CD4-positive, alpha-beta memory T cell (primary cell): ENCODE results near the gene PROC. TPM values are rescaled to one million over a fixed set of nuclear protein-coding genes. Genes with fewer than 3 reads are reported as not detected.

ENCODE experiments used
- CTCF ChIA-PET: fragments of 350-600 bp; sonication (Branson Sonifier 250); formaldehyde crosslinking; loops from one replicate; lab custom pipeline; 2021; ENCODE audit warnings: inconsistent platforms; ENCODE audit not compliant: partially characterized antibody; lab: Charles Lee
- POLR2A ChIA-PET: fragments of 350-600 bp; sonication (Branson Sonifier 250); formaldehyde crosslinking; loops from one replicate; lab custom pipeline; 2021; ENCODE audit not compliant: partially characterized antibody; lab: Charles Lee
- DNase-seq, 5 donors: peaks; one replicate each; pipeline versions ENCODE4 v3.0.0 to v3.0.0-alpha.2; 2020 to 2022; ENCODE audit warnings: mixed read lengths in 1 of 5
- H3K27ac ChIP-seq: one replicate; pipeline ENCODE4 v1.7.0; 2013; ENCODE audit warnings: low read depth, low read length
- H3K27me3 ChIP-seq: 2 replicates; pipeline ENCODE4 v1.7.0; 2013; ENCODE audit warnings: mild to moderate bottlenecking, low read length, moderate library complexity; ENCODE audit not compliant: insufficient read depth
- H3K36me3 ChIP-seq: 2 replicates; pipeline ENCODE4 v1.7.0; 2013; ENCODE audit warnings: mild to moderate bottlenecking, low read length, moderate library complexity; ENCODE audit not compliant: insufficient read depth
- H3K4me1 ChIP-seq: 2 replicates; pipeline ENCODE4 v1.7.0; 2013; ENCODE audit warnings: mild to moderate bottlenecking, low read length, moderate library complexity; ENCODE audit not compliant: insufficient read depth
- H3K4me3 ChIP-seq, 2 donors: one replicate each; pipeline ENCODE4 v1.7.0; 2013; ENCODE audit warnings: low read length in 2 of 2, mild to moderate bottlenecking in 1 of 2
- H3K9me3 ChIP-seq, 2 donors: one replicate each; pipeline ENCODE4 v1.7.0; 2013; ENCODE audit warnings: low read length in 2 of 2, control low read depth in 1 of 2; ENCODE audit not compliant: control insufficient read depth in 1 of 2
- H3K27ac Mint-ChIP-seq, 7 donors: one replicate each; pipeline ENCODE4 v1.8.0; 2020 to 2021; ENCODE audit warnings: mixed read lengths in 7 of 7, mild to moderate bottlenecking in 6 of 7, inconsistent platforms in 3 of 7, moderate library complexity in 3 of 7
- H3K27me3 Mint-ChIP-seq, 2 donors: one replicate each; pipeline ENCODE4 v1.8.0; 2020 to 2021; ENCODE audit warnings: mixed read lengths in 2 of 2
- H3K36me3 Mint-ChIP-seq, 2 donors: one replicate each; pipeline ENCODE4 v1.8.0; 2020 to 2021; ENCODE audit warnings: mixed read lengths in 2 of 2, inconsistent platforms in 1 of 2, mild to moderate bottlenecking in 1 of 2
- H3K4me1 Mint-ChIP-seq, 4 donors: one replicate each; pipeline ENCODE4 v1.8.0; 2020 to 2021; ENCODE audit warnings: mixed read lengths in 4 of 4, mild to moderate bottlenecking in 1 of 4
- H3K4me3 Mint-ChIP-seq, 8 donors: one replicate each; pipeline ENCODE4 v1.8.0; 2020 to 2021; ENCODE audit warnings: mixed read lengths in 8 of 8, mild to moderate bottlenecking in 7 of 8, moderate library complexity in 6 of 8, inconsistent platforms in 3 of 8
- H3K9me3 Mint-ChIP-seq, 8 donors: one replicate each; pipeline ENCODE4 v1.8.0; 2020 to 2021; ENCODE audit warnings: mixed read lengths in 8 of 8, mild to moderate bottlenecking in 5 of 8, inconsistent platforms in 3 of 8, moderate library complexity in 1 of 8
- intact Hi-C: fragments of 100-400 bp; cut with micrococcal nuclease; formaldehyde crosslinking; loops from one replicate; pipeline ENCODE4 v1.15.1; 2023
- polyA plus RNA-seq, 2 donors: library from polyadenylated mRNA; unstranded; fragments of 300-500 nt; fragmentation: Illumina TruSeq; gene quantifications; one replicate each; pipeline ENCODE4 v1.2.3, GENCODE V29; 2021
- total RNA-seq, 2 experiments: library from RNA; stranded (reverse); gene quantifications; one replicate each; pipeline ENCODE4 v1.2.3, GENCODE V29; 2021

PROC gene
- total and polyA plus RNA-seq, 4 experiments from 2014 or later: not detected

DNA sequence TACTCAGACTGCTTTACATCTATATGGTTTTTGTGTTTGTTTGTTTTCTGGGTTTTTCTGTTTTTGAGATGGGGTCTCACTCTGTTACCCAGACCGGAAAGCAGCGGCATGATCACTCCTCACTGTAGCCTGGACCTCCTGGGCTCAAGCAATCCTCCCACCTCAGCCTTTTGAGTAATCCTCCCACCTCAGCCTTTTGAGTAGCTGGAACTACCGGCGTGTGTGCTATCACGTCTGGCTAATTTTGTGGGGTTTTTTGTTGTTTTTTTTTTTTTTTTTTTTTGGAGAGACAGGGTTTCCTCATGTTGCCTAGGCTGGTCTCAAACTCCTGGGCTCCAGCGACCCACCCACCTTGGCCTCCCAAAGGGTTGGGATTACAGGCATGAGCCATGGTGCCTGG, 39.5 kb upstream of the PROC start:
- ChIA-PET CTCF (interaction anchor here (1.2 to 1.4 kb wide), 2 partner anchors 36 to 37 kb away, joined by 3 to 4 read pairs; no protein-coding TSS in a partner anchor), POLR2A (no interaction called here)
- Histone ChIP-seq H3K9me3 (peaks cover 0 to 6% of the 10 kb centered on the region in 2 donors), H3K36me3 (no peaks in the 10 kb centered on the region), H3K27ac (no peak overlapping the region), H3K4me1 (peaks cover 57% of the 10 kb centered on the region), H3K4me3 (no peak overlapping the region), H3K27me3 (no peaks in the 10 kb centered on the region)
- H3K27ac Mint-ChIP-seq: peak overlapping the region in 1 of 7 donors; percentile 53
- H3K27me3 Mint-ChIP-seq: no peaks in the 10 kb centered on the region
- intact Hi-C loops: loop anchor here (1.0 kb wide), 1 partner anchor 9 kb away; the partner anchor contains the start of gene MAP3K2
- H3K4me1 Mint-ChIP-seq: peaks cover 49 to 74% (median 62%) of the 10 kb centered on the region in 4 donors
- H3K36me3 Mint-ChIP-seq: peaks cover 22 to 24% of the 10 kb centered on the region in 2 donors
- peak overlapping the region in 1 of 8 donors; percentile 52 for H3K4me3 Mint-ChIP-seq
- no peak for DNase-seq
- peaks cover 3 to 19% (median 7%) of the 10 kb centered on the region in 8 donors for H3K9me3 Mint-ChIP-seq

DNA sequence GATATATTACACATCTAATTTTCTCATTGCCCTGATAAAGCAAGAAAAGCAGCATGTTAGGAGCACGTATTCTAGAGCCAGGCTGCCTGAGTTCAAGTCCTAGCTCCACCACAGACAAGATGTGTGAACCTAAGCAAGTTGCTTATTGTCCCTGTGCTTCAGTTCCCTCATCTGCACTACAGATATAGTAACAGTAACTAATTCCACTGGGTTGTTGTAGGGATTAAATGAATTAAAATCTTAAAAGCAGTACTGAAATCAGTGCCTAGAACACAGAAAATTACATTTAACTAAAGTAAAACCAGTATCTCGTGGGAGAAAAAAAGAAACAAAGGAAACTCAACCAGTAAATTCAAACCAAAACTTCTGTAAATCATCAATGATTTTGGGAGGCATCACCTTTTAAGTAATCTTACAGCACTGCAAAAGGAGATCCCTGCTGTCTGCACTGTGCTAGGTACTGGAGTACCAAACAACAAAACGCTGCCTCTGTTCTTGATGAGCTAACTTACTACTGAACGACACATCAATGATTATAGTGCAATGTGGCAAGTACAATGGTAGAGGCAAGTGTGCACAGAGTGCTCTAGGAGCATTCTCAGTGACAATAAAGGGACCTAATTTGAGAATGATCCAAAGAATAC, 38.4 kb upstream of the PROC start:
- peaks cover 0 to 3% of the 10 kb centered on the region in 2 donors for H3K9me3 ChIP-seq
- H3K4me3 Mint-ChIP-seq: no peak overlapping the region
- intact Hi-C loops: loop anchor here (1.0 to 10.0 kb wide), 2 partner anchors 7 to 645 kb away; partner anchors contain the start of genes MAP3K2 and SAP130
- H3K4me1 Mint-ChIP-seq: peaks cover 50 to 72% (median 61%) of the 10 kb centered on the region in 4 donors
- DNase-seq: no peak
- no peaks in the 10 kb centered on the region for H3K27me3 Mint-ChIP-seq
- POLR2A ChIA-PET: no interaction called here
- H3K27ac Mint-ChIP-seq: peak overlapping the region in 1 of 7 donors; percentile 15
- peaks cover 0 to 9% (median 2%) of the 10 kb centered on the region in 8 donors for H3K9me3 Mint-ChIP-seq
- H3K4me3 ChIP-seq: no peak overlapping the region
- H3K4me1 ChIP-seq: peaks cover 57% of the 10 kb centered on the region
- CTCF ChIA-PET: interaction anchor here (1.2 to 1.3 kb wide), 2 partner anchors 15 to 36 kb away, joined by 3 read pairs; no protein-coding TSS in a partner anchor
- H3K27ac ChIP-seq: no peak overlapping the region
- H3K27me3 ChIP-seq: no peaks in the 10 kb centered on the region
- no peaks in the 10 kb centered on the region for H3K36me3 ChIP-seq
- peaks cover 17% of the 10 kb centered on the region in 2 donors for H3K36me3 Mint-ChIP-seq

DNA sequence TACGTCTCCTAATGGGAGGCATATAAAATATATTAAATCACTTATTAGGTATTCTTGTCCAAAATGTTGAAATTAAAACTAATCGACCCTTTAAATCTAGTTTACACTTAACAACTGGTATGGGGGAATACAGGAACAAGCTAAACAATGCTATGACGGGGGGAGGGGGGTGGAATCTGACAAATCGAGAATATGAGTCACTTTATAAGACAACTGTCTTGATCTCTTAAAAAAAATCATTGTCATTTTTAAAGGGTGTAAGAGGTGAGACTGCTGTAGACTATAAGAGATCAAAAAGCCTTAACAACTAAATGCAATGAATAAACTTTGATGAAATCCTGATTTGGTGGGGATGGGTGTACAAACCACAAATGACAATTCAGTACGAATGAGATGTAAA, 36.5 kb upstream of the PROC start:
- H3K4me3 Mint-ChIP-seq: peak overlapping the region in 1 of 8 donors; percentile 2
- H3K4me1 ChIP-seq: peaks cover 71% of the 10 kb centered on the region
- ChIA-PET POLR2A (no interaction called here), CTCF (interaction anchor here (0.6 to 1.0 kb wide), 2 partner anchors 22 to 100 kb away, joined by 3 read pairs; no protein-coding TSS in a partner anchor)
- no peak overlapping the region for H3K27ac ChIP-seq
- H3K27me3 ChIP-seq: no peaks in the 10 kb centered on the region
- no peaks in the 10 kb centered on the region for H3K36me3 ChIP-seq
- peaks cover 8 to 12% of the 10 kb centered on the region in 2 donors for H3K36me3 Mint-ChIP-seq
- peaks cover 0 to 3% (median 0%) of the 10 kb centered on the region in 8 donors for H3K9me3 Mint-ChIP-seq
- H3K27ac Mint-ChIP-seq: peak overlapping the region in 1 of 7 donors; percentile 32
- no peaks in the 10 kb centered on the region for H3K27me3 Mint-ChIP-seq
- H3K9me3 ChIP-seq: no peaks in the 10 kb centered on the region
- H3K4me1 Mint-ChIP-seq: peaks cover 60 to 86% (median 71%) of the 10 kb centered on the region in 4 donors
- intact Hi-C loops: loop anchor here (10.0 kb wide), 1 partner anchor 643 kb away; the partner anchor contains the start of gene SAP130
- no peak for DNase-seq
- H3K4me3 ChIP-seq: no peak overlapping the region

DNA sequence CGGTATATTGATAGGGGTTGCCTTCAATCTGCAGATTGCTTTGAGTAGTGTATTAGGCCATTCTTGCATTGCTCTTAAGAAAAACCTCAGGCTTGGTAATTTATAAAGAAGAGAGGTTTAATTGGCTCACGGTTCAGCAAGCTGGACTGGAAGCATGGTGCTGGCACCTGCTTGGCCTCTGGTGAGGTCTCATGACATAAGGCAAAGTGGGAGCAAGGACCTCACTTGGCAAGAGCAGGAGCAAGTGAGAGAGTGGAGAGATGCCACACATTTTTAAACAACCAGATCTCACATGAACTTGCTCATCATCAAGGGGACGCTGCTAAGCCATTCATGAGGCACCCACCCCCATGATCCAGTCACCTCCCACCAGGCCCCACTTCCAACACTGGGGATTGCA, 35.4 kb upstream of the PROC start:
- H3K4me1 Mint-ChIP-seq: peaks cover 59 to 86% (median 69%) of the 10 kb centered on the region in 4 donors
- POLR2A ChIA-PET: no interaction called here
- CTCF ChIA-PET: interaction anchor here (1.0 kb wide), 1 partner anchor 99 kb away, joined by 3 read pairs; no protein-coding TSS in a partner anchor

DNA sequence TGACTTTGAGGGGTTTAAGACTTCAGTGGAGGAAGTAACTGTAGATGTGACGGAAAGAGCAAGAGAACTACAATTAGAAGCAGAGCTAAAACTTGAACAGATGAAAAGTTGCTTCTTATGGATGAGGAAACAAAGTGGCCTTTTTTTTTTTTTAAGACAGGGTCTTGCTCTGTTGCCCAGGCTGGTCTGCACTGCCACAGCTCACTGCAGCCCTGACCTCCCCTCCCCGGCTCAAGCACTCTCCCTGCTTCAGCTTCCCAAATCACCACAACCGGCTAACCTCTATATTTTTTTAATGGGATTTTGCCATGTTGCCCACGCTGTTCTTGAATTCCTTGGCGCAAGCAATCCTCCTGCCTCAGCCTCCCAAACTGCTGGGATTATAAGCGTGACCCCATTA, 33.7 kb upstream of the PROC start:
- peaks cover 3 to 17% of the 10 kb centered on the region in 2 donors for H3K36me3 Mint-ChIP-seq
- ChIA-PET CTCF (no interaction called here), POLR2A (interaction anchor here (0.6 kb wide), 1 partner anchor 102 kb away, joined by 4 read pairs; no protein-coding TSS in a partner anchor)
- peaks cover 0 to 8% (median 0%) of the 10 kb centered on the region in 8 donors for H3K9me3 Mint-ChIP-seq
- no peak for DNase-seq
- no peaks in the 10 kb centered on the region for H3K9me3 ChIP-seq
- H3K4me1 Mint-ChIP-seq: peaks cover 64 to 87% (median 73%) of the 10 kb centered on the region in 4 donors
- H3K4me3 Mint-ChIP-seq: peak overlapping the region in 2 of 8 donors; percentile 23 to 70
- H3K27me3 ChIP-seq: no peaks in the 10 kb centered on the region
- intact Hi-C loops: loop anchor here (10.0 kb wide), 1 partner anchor 640 kb away; the partner anchor contains the start of gene SAP130
- H3K27ac Mint-ChIP-seq: peak overlapping the region in 4 of 7 donors; percentile 13 to 99 (median 38)
- peaks cover 72% of the 10 kb centered on the region for H3K4me1 ChIP-seq
- no peaks in the 10 kb centered on the region for H3K27me3 Mint-ChIP-seq
- no peak overlapping the region for H3K27ac ChIP-seq
- no peaks in the 10 kb centered on the region for H3K36me3 ChIP-seq
- H3K4me3 ChIP-seq: no peak overlapping the region

More for the DNA sequence above, 35.4 kb upstream of the PROC start:
- intact Hi-C loops: loop anchor here (10.0 kb wide), 1 partner anchor 642 kb away; the partner anchor contains the start of gene SAP130
- peaks cover 70% of the 10 kb centered on the region for H3K4me1 ChIP-seq
- no peaks in the 10 kb centered on the region for H3K9me3 ChIP-seq
- H3K36me3 ChIP-seq: no peaks in the 10 kb centered on the region
- H3K27ac ChIP-seq: no peak overlapping the region
- Mint-ChIP-seq H3K9me3 (peaks cover 0 to 8% (median 0%) of the 10 kb centered on the region in 8 donors), H3K36me3 (peaks cover 3 to 17% of the 10 kb centered on the region in 2 donors), H3K4me3 (peak overlapping the region in 1 of 8 donors; percentile 63), H3K27ac (peak overlapping the region in 3 of 7 donors; percentile 38 to 69 (median 60)), H3K27me3 (no peaks in the 10 kb centered on the region)
- H3K4me3 ChIP-seq: no peak overlapping the region
- no peak for DNase-seq
- no peaks in the 10 kb centered on the region for H3K27me3 ChIP-seq

DNA sequence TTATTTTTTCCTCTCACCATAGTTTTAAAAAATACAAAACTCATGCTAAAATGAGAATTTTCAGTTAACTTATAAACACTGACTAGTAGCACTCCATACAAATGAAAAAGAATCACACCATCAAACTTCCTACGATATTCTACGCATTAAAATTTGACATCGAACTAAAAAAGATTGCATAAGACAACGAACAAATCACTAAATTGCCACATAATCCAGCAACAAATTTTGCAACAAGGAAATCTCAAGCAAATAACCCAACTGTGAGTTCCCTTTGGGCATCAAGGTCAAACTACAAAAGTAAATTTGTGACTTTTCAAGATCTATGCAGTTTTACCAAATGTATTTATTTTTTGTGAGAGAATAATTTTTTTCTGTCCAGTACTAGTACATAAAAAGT, 32.0 kb upstream of the PROC start:
- H3K36me3 ChIP-seq: no peaks in the 10 kb centered on the region
- Mint-ChIP-seq H3K9me3 (peaks cover 0 to 8% (median 0%) of the 10 kb centered on the region in 8 donors), H3K4me3 (peak overlapping the region; percentile 86 to 97 (median 94)), H3K27ac (peak overlapping the region; percentile 87 to 99 (median 94)), H3K27me3 (no peaks in the 10 kb centered on the region), H3K36me3 (peaks cover 3 to 17% of the 10 kb centered on the region in 2 donors), H3K4me1 (peaks cover 56 to 84% (median 65%) of the 10 kb centered on the region in 4 donors)
- intact Hi-C loops: loop anchor here (2.0 to 10.0 kb wide), 4 partner anchors 27 to 729 kb away; partner anchors contain the start of genes GYPC, POLR2D and SAP130
- peaks cover 62% of the 10 kb centered on the region for H3K4me1 ChIP-seq
- ChIA-PET POLR2A (interaction anchor here (1.2 to 6.7 kb wide), 3 partner anchors 9 to 26 kb away, joined by 4 to 104 read pairs (median 5); no protein-coding TSS in a partner anchor), CTCF (interaction anchor here (2.5 kb wide), 1 partner anchor 30 kb away, joined by 13 read pairs; no protein-coding TSS in a partner anchor)
- H3K9me3 ChIP-seq: no peaks in the 10 kb centered on the region
- peak overlapping the region in 1 of 2 donors; percentile 65 for H3K4me3 ChIP-seq
- peak overlapping the region; percentile 97 for H3K27ac ChIP-seq
- no peaks in the 10 kb centered on the region for H3K27me3 ChIP-seq
- DNase-seq: no peak
